OCI-LY1 (cell line): ENCODE data around the gene CD58.

Experiments used
- CTCF ChIP-seq: fragments of 200-600 bp; sonication (generic), shearing (Covaris generic); IDR thresholded peaks from 2 replicates; pipeline ENCODE4 v1.5.1; 2017; ENCODE audit warnings: mild to moderate bottlenecking, antibody characterized with exemption, low read length, moderate library complexity, mixed read lengths
- EZH2 ChIP-seq: fragments of 200-600 bp; sonication (generic), shearing (Covaris generic); IDR thresholded peaks from 2 replicates; pipeline ENCODE4 v1.8.0; 2017; ENCODE audit warnings: borderline replicate concordance, mixed run types, mild to moderate bottlenecking, antibody characterized with exemption, low read length, moderate library complexity, mixed read lengths

DNA sequence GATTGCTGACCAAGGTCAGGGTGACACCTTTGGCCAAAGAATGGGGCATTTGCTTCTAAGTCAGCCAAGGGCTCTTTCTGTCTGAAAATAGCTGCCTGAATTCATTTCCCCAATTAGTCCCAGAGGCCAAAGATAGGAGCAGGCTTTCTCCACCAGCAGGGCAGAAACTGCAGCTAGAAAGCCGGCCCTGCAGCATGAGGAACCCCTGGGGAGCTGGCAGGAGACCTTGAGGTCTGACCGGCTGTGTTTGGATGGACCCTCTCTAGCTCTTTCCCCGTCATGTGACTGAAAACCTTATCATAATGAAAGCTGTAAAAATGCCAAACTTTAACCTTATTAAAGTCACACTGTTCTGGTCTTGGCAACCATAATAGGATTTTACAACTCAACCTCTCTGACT, 93.4 kb downstream of the CD58 start:
- no peak for TF ChIP-seq CTCF
- no peak for TF ChIP-seq EZH2
